Stomach (tissue), 4 donors: ENCODE data around the gene CAPN9.

Source experiments
- EP300 ChIP-seq: sonication (generic); formaldehyde crosslinking; IDR thresholded peaks from one replicate; pipeline ENCODE4 v1.6.1; 2017; ENCODE audit warnings: antibody characterized with exemption
- POLR2A ChIP-seq, 4 donors: fragments of 450-650 bp; IDR thresholded peaks; one replicate each; pipeline ENCODE4 v1.6.1; 2016; ENCODE audit warnings: antibody characterized with exemption in 4 of 4, control low read depth in 2 of 4, mild to moderate bottlenecking in 1 of 4, moderate library complexity in 1 of 4

GRCh38 chr1:230833511-230833910 lies 86.3 kb downstream of the CAPN9 start:
- TF ChIP-seq EP300 = no peak
- TF ChIP-seq POLR2A (IDR thresholded peaks at IDR 0.05) = no peak
